ENCODE measurements around the gene CPNE5. TPM values are rescaled to one million over a fixed set of nuclear protein-coding genes. Genes with fewer than 3 reads are reported as not detected.
"Not testable (repeated sequence)": the region's sequence is repeated elsewhere in the genome, so short reads cannot be mapped to it uniquely, and the experiment has no call there.

The CPNE5 gene
- total RNA-seq, 1 donor from 2014 or later = 10.0 TPM

GRCh38 chr6:36823421-36824096, 15.7 kb downstream of the CPNE5 start:
- no peak for DNase-seq
- intact Hi-C loops (cut with DNase I) = no loop called here
- ATAC-seq (ENCODE audit: poor library complexity) = no peak

GRCh38 chr6:36822506-36823269, 16.6 kb downstream of the CPNE5 start:
- intact Hi-C loops (cut with DNase I) = no loop called here
- DNase-seq (no peak), ATAC-seq (ENCODE audit: poor library complexity) (no peak)

- no peak for ATAC-seq (ENCODE audit: poor library complexity)
- intact Hi-C loops (cut with DNase I) = no loop called here
- no peak for DNase-seq
Observed at GRCh38 chr6:36821581-36822335, 17.5 kb downstream of the CPNE5 start.

- intact Hi-C loops (cut with DNase I) = no loop called here
- ATAC-seq (ENCODE audit: poor library complexity) = no peak
- no peak for DNase-seq
Observed at GRCh38 chr6:36820700-36821580, 18.3 kb downstream of the CPNE5 start.

- intact Hi-C loops (cut with DNase I) = no loop called here
- DNase-seq (no peak), ATAC-seq (ENCODE audit: poor library complexity) (no peak)
Observed at GRCh38 chr6:36818756-36819155, 20.5 kb downstream of the CPNE5 start.

GRCh38 chr6:36817847-36818246, 21.4 kb downstream of the CPNE5 start:
- intact Hi-C loops (cut with DNase I) = no loop called here
- DNase-seq = no peak
- no peak for ATAC-seq (ENCODE audit: poor library complexity)

- DNase-seq (no peak), ATAC-seq (ENCODE audit: poor library complexity) (no peak)
- intact Hi-C loops (cut with DNase I) = no loop called here
Observed at GRCh38 chr6:36817176-36817817, 21.9 kb downstream of the CPNE5 start.

GRCh38 chr6:36815962-36816735, 23.1 kb downstream of the CPNE5 start:
- intact Hi-C loops (cut with DNase I) = no loop called here
- DNase-seq = no peak
- ATAC-seq (ENCODE audit: poor library complexity) = no peak

- intact Hi-C loops (cut with DNase I) = no loop called here
- DNase-seq (no peak), ATAC-seq (ENCODE audit: poor library complexity) (no peak)
Observed at GRCh38 chr6:36814249-36814648, 25.0 kb downstream of the CPNE5 start.

- no peak for DNase-seq
- intact Hi-C loops (cut with DNase I) = no loop called here
- ATAC-seq (ENCODE audit: poor library complexity) = no peak
Observed at GRCh38 chr6:36813526-36813925, 25.7 kb downstream of the CPNE5 start.

- ATAC-seq (ENCODE audit: poor library complexity); DNase-seq; intact Hi-C loops (cut with DNase I): not testable (repeated sequence)
Observed at GRCh38 chr6:36813047-36813446, 26.2 kb downstream of the CPNE5 start.

GRCh38 chr6:36809941-36810803, 29.1 kb downstream of the CPNE5 start:
- no peak for ATAC-seq (ENCODE audit: poor library complexity)
- intact Hi-C loops (cut with DNase I) = no loop called here
- DNase-seq = no peak

GRCh38 chr6:36809156-36809555, 30.1 kb downstream of the CPNE5 start:
- no peak for ATAC-seq (ENCODE audit: poor library complexity)
- DNase-seq = no peak
- intact Hi-C loops (cut with DNase I) = no loop called here

- intact Hi-C loops (cut with DNase I) = no loop called here
- no peak for ATAC-seq (ENCODE audit: poor library complexity)
- no peak for DNase-seq
Observed at GRCh38 chr6:36808634-36809033, 30.6 kb downstream of the CPNE5 start.

- no peak for DNase-seq
- ATAC-seq (ENCODE audit: poor library complexity) = no peak
- intact Hi-C loops (cut with DNase I) = no loop called here
Observed at GRCh38 chr6:36807750-36808149, 31.5 kb downstream of the CPNE5 start.

GRCh38 chr6:36807143-36807542, 32.1 kb downstream of the CPNE5 start:
- ATAC-seq (ENCODE audit: poor library complexity) (no peak), DNase-seq (no peak)
- intact Hi-C loops (cut with DNase I) = no loop called here

GRCh38 chr6:36805917-36806316, 33.3 kb downstream of the CPNE5 start:
- intact Hi-C loops (cut with DNase I) = no loop called here
- ATAC-seq (ENCODE audit: poor library complexity) (no peak), DNase-seq (no peak)

All from Right ventricle myocardium superior (tissue), 1 donor.